Measurements from ENCODE around the gene SCPEP1.
A peak's percentile ranks its signal among the peaks of the same experiment; 100 is the strongest.
"Not testable (repeated sequence)": the region's sequence is repeated elsewhere in the genome, so short reads cannot be mapped to it uniquely, and the experiment has no call there.

SCPEP1 gene

DNA sequence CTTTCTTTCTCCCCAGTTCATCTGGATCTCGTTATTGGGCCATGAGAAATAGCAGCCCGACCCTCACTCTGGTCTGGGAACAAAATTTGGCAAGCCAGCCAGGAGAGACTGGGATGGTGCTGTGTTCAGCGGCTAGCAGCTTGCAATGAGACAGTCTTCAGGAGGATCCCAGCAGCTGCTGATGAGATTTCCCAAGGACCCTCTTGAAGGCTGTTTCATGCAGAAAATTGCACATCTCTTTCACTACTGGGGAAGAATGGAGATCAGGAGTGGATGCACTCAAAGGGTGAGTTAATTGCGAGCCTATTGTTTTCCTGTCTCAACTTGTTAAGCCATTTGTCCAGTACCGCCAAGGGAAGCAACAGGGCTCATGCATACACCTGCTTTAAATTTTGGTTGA is 11.6 kb upstream of the SCPEP1 start:
- no peak for DNase-seq

GRCh38 chr17:56970974-56971373 is 7.0 kb upstream of the SCPEP1 start:
- no peak for DNase-seq

DNA sequence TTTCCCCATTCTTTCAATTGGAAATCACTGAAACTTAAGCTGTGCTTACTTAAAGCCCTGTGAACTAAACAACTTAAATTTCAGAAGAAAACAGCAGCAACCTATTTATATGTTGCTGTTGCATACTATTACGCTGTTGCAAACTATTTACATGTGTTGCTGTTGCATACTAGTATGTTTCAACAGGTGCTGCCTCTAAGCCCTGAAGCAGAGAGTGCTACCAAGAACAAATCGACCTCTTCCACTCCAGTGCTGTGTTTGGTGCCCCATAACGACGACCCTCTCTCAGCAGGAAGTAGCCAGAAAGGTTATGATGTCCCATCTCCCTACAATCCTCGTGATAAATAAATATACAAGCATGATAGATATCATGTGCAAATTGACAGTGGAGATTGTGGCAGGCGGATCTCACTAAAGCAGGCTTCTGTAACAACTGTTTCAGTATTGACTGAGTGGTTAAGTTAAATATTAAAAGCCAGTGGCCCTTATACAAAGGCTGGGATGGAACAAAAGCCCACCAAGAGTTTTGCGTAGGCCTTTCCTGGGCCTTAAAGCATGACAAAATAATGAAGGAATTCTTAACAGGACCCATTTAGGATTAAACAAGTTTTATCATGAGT is 5.7 kb upstream of the SCPEP1 start:
- DNase-seq: no peak

DNA sequence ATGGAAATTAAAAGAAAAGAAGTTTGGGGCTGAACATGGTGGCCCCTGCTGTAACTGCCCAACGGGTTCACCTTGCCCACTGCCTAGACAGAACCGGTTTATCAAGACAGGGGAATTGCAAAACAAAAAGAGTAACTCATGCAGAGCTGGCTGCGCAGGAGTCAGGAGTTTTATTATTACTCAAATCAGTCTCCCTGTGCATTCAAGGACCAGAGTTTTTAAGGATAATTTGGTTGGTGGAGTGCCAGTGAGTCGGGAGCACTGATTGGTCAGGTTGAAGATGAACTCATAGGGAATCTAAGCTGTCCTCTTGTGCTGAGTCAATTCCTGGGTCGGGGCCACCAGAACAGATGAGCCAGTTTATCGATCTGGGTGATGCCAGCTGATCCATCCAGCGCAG is 4.4 kb upstream of the SCPEP1 start:
- DNase-seq: no peak

- DNase-seq: no peak
Observed at GRCh38 chr17:56974055-56974454, 3.9 kb upstream of the SCPEP1 start.

GRCh38 chr17:56975656-56976055 is 2.3 kb upstream of the SCPEP1 start:
- DNase-seq: no peak

DNA sequence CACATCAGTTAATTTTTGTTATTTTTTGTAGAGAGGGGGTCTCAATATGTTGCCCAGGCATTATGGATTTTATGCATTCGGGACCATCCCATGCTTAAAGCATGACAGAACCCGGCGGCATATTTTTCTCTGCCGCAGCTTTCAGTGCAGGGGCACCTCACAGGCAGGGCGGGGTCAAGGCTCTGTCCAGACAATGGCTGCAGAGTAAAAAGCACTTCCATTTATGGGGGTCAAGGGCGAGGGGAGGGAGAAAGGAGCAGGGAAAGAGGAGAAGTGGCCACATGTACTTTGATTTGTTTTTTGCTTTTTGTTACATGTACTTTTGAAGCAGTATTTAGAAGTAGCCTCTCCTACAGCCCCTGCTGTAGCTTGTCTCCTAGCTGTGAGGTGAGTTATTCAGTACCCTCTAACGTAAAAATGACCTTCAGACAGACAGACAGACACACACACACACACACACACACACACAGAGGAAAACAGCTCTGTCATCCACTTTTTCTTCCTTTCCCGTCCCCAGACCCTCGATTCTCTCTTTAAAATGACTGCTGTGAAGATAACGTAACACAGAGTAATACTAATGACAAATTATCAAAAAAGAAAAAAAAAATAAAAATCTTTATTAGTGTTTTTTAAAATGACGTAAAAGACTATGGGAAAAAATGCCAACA is 856 bp upstream of the SCPEP1 start:
- DNase-seq: no peak

- DNase-seq: peak in 1 of 6 experiments; percentile 16
Observed at GRCh38 chr17:56978441-56979090, 635 bp downstream of the SCPEP1 start.

DNA sequence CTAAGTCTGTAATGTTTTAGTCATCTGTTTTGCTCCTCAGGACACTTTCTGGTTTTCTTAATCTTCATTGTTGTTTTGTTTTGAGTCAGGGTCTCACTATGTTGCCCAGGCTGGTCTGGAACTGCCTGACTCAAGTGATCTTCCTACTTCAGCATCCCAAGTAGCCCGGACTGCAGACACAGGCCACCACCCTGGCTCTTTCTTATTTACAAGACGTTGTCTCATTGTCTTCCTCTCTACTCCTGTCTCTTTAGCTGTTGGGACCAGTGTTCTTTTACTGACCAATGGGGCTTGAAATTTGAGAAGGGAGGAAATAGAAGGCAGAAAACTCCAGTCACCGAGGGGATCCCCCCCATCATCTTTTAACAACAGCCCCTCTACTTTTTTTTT is 1.2 kb downstream of the SCPEP1 start:
- DNase-seq: no peak

- not testable (repeated sequence) for DNase-seq
Observed at GRCh38 chr17:56980526-56980925, 2.6 kb downstream of the SCPEP1 start.

DNA sequence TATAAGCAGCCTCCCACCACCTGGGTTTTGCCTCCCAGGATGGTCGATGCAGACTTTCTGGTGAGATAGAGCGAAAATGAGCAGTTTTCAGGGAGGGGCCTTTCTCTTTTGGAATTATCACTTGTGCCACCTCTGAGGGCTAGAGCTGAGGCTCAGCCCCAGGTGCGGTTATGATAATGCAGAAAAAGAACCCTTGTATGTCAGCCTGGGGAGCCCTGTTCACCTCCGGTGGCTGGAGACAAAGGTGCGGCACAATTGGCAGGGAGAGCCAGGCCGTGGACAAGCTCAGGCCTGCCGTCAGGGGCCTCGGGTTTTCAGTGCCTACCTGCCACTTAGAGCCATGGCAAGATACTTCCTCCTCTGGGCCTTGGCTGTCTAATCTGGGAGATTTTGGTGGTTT is 4.4 kb downstream of the SCPEP1 start:
- no peak for DNase-seq

DNA sequence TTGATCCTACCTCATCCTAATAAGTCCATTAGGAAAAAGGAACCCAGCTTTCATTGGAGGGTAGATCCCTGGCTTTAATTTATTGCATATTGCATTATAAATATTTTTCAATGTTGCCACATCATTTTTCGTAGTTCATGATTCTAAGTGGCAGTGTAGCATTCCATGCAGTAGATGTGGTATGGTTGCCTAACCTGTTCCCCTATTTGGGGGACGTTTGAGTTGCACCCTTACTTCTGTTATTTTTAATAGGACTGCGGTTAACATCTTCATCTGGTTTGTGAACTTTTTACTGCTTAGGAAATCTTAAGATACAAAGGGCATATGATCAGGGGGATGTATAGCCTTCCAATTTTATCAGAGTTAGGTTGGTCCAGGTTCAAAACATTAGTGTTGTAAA is 5.4 kb downstream of the SCPEP1 start:
- no peak for DNase-seq

- DNase-seq: no peak
Observed at GRCh38 chr17:56985371-56986162, 7.6 kb downstream of the SCPEP1 start.

DNA sequence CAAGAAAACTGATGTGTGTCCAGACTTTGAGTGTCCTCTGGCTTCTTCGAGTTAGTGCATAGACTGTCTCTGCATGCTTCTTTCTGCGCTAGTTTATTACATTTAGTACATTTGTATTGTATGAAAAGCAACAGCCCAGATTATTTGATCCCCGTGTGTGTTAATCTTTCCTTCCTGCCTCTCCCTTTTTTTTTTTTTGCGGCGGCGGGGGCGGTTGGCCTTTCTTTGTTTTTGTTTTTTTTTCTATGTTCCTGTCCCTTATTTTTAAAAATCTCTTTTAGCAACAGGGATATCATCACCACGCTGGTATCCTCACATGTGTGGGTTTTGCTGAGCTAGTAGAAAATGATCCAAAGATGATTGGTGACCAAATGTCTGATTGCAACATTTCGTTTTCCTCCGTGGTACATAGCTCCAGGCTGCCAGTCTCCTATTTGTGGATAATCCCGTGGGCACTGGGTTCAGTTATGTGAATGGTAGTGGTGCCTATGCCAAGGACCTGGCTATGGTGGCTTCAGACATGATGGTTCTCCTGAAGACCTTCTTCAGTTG is 9.4 kb downstream of the SCPEP1 start:
- DNase-seq: no peak

- DNase-seq: no peak
Observed at GRCh38 chr17:56988901-56989572, 11.1 kb downstream of the SCPEP1 start.

DNA sequence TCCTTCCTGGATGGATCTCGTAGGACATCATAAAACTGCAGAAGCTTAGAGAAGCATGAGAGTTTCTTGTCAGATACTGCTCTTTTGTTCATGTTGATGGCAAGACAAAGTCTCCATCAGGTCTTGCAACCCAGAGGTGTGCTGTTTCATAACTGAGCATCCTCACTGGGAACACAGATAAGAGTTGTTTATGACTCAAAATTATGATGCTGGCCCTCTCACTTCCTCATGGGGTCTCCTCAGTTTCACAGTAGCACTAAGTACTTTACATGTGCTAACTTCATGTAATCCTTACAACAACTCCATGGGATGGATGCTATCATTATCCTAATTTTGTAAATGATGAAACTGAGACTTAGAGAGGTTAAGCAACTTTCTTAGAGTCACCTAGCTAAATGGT is 14.4 kb downstream of the SCPEP1 start:
- DNase-seq: no peak

GRCh38 chr17:56994009-56994792 is 16.3 kb downstream of the SCPEP1 start:
- no peak for DNase-seq

GRCh38 chr17:56995766-56996165 is 17.8 kb downstream of the SCPEP1 start:
- DNase-seq: no peak

- no peak for DNase-seq
Observed at GRCh38 chr17:56997313-56997712, 19.4 kb downstream of the SCPEP1 start.

DNA sequence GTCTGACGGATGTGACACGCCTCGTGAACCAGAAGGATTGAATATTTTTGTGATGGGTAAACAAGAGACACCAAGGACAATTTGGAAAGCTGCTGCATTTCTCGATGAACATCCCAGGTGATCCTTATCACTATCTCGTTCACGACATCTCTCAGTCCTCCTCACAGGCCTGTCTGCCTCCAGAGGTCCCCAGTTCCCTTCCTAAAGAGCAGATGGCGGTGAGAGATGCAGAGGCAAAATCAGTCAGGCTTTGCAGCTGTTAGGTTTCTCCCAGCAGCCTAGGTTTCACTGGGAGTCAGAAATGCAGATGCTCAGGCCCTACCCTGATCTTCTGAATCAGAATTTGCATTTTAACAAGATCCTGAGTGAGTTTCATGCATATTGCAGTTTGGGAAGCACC is 23.6 kb downstream of the SCPEP1 start:
- no peak for DNase-seq

- DNase-seq: no peak
Observed at GRCh38 chr17:57002904-57003303, 25.0 kb downstream of the SCPEP1 start.

Data from stimulated activated naive CD4-positive, alpha-beta T cell (primary cell).